ENCODE data around the gene AHCYL2.

The AHCYL2 gene

DNA sequence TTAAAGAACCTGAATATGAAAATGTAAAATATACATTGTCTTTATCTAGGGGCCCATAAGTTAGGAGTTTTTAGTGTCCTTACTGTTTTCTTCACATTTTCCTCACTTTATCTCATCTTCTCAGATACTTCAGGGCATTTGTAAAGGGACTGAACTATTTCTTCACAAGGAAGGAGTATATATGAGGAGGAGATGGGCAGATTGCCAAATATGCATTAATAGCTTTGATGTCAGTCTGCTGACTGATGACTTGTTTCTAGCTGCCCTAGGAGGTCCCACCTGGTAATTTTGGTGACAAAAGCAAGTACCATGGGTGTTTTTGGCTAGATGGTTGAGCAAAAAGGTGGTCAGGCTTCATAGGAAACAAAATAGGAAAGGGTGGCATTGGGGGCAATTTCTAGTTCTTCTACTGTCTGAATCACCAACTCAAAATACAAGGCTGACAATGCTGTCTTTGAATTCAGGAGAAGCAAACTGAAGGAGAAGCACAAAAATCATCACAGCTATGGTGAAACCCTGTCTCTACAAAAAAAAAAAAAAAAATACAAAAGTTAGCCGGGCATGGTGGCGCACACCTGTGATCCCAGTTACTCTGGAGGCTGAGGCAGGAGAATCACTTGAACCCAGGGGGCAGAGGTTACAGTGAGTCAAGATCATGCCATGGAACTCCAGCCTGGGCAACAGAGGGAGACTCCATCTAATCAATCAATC is 199.0 kb downstream of the AHCYL2 start:
- Histone ChIP-seq H3K27ac (ENCODE audit: low read depth, low read length) (no peak overlapping the region), H3K79me2 (ENCODE audit: insufficient read depth, low read length) (no peaks in the 10 kb centered on the region)

DNA sequence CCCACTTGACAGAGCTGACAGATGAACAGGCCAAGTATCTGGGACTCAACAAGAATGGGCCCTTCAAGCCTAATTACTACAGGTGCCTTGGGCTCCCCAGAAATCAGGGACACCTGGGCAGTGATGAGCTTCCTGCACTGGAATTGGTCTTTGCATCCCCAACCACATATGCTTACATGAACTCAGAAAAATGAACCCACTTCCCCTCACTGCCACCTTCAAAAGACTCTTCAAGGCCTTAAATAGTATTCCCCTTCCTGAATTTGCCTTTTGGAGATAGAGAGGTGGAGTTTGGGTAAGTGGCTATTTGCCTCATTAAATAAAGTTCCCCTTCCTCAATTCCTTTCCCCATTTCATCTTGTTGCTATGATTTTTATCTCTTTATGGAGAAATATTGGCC is 201.7 kb downstream of the AHCYL2 start:
- no peaks in the 10 kb centered on the region for H3K79me2 ChIP-seq (ENCODE audit: insufficient read depth, low read length)
- no peak overlapping the region for H3K9ac ChIP-seq (ENCODE audit: low read length)
- no peak overlapping the region for H3K4me3 ChIP-seq (ENCODE audit: insufficient read depth, low read length, poor library complexity, severe bottlenecking)
- no peak overlapping the region for H2AFZ ChIP-seq (ENCODE audit: low read depth, low read length, severe bottlenecking)
- H3F3A ChIP-seq (ENCODE audit: insufficient read depth), result no peaks in the 10 kb centered on the region
- TF ChIP-seq, protein P1, sequence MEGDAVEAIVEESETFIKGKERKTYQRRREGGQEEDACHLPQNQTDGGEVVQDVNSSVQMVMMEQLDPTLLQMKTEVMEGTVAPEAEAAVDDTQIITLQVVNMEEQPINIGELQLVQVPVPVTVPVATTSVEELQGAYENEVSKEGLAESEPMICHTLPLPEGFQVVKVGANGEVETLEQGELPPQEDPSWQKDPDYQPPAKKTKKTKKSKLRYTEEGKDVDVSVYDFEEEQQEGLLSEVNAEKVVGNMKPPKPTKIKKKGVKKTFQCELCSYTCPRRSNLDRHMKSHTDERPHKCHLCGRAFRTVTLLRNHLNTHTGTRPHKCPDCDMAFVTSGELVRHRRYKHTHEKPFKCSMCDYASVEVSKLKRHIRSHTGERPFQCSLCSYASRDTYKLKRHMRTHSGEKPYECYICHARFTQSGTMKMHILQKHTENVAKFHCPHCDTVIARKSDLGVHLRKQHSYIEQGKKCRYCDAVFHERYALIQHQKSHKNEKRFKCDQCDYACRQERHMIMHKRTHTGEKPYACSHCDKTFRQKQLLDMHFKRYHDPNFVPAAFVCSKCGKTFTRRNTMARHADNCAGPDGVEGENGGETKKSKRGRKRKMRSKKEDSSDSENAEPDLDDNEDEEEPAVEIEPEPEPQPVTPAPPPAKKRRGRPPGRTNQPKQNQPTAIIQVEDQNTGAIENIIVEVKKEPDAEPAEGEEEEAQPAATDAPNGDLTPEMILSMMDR (IDR thresholded peaks at IDR 0.05; ENCODE audit: insufficient read depth, low read length, poor library complexity, severe bottlenecking), result no peak
- no peak for TF ChIP-seq EZH2phosphoT487 (conservative IDR thresholded peaks at IDR 0.05; ENCODE audit: low read length)
- H3K36me3 ChIP-seq (ENCODE audit: low read length), result no peaks in the 10 kb centered on the region
- no peaks in the 10 kb centered on the region for H4K20me1 ChIP-seq (ENCODE audit: low read depth, low read length)
- H3K9me3 ChIP-seq (ENCODE audit: insufficient read depth, low read length), result no peaks in the 10 kb centered on the region
- H3K4me2 ChIP-seq (ENCODE audit: low read depth, low read length, poor library complexity, severe bottlenecking), result no peak overlapping the region
- H3K27me3 ChIP-seq (ENCODE audit: low read length), result no peaks in the 10 kb centered on the region
- no peaks in the 10 kb centered on the region for H3K9me2 ChIP-seq (replicated peaks; ENCODE audit: insufficient read depth, low read length)
- H3K27ac ChIP-seq (ENCODE audit: low read depth, low read length), result no peak overlapping the region

More for the DNA sequence above, 199.0 kb downstream of the AHCYL2 start:
- Histone ChIP-seq H3K36me3 (ENCODE audit: low read length) (no peaks in the 10 kb centered on the region), H3K4me3 (ENCODE audit: insufficient read depth, low read length, poor library complexity, severe bottlenecking) (no peak overlapping the region), H3K9me3 (ENCODE audit: insufficient read depth, low read length) (no peaks in the 10 kb centered on the region), H3K9ac (ENCODE audit: low read length) (no peak overlapping the region), H4K20me1 (ENCODE audit: low read depth, low read length) (no peaks in the 10 kb centered on the region), H3K4me2 (ENCODE audit: low read depth, low read length, poor library complexity, severe bottlenecking) (no peak overlapping the region), H3K27me3 (ENCODE audit: low read length) (no peaks in the 10 kb centered on the region), H3K9me2 (replicated peaks; ENCODE audit: insufficient read depth, low read length) (no peaks in the 10 kb centered on the region), H3F3A (ENCODE audit: insufficient read depth) (no peaks in the 10 kb centered on the region), H2AFZ (ENCODE audit: low read depth, low read length, severe bottlenecking) (no peak overlapping the region)
- TF ChIP-seq EZH2phosphoT487 (conservative IDR thresholded peaks at IDR 0.05; ENCODE audit: low read length), result no peak
- TF ChIP-seq, protein P1 (IDR thresholded peaks at IDR 0.05; ENCODE audit: insufficient read depth, low read length, poor library complexity, severe bottlenecking), result no peak

DNA sequence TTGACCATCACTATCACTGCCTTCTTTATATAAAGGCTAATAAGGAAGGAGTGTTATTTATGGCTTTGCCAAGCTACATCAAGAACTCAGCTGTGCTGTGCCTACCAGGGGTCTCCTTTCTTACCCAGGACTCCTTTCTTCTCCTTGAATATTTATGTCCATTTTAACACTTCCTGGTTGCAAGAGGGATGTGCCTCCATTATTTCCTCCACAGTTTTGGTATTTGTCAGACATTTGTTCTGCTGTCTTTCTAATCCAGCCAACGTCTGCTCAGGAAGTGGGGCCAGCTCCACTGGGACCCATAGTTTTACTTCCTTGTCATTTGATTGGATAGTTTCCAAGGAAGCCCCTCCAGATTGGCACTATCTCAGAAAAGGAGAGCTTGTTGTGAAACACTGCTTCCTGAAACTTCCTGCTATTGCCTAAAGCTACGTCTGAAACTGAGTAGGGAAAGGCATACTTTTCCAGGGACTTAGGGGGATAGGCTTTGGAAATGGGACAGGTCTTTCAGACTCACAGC is 202.8 kb downstream of the AHCYL2 start:
- no peaks in the 10 kb centered on the region for H4K20me1 ChIP-seq (ENCODE audit: low read depth, low read length)
- H3K9me3 ChIP-seq (ENCODE audit: insufficient read depth, low read length), result no peaks in the 10 kb centered on the region
- no peak overlapping the region for H3K9ac ChIP-seq (ENCODE audit: low read length)
- no peaks in the 10 kb centered on the region for H3K36me3 ChIP-seq (ENCODE audit: low read length)
- no peak overlapping the region for H3K4me2 ChIP-seq (ENCODE audit: low read depth, low read length, poor library complexity, severe bottlenecking)
- TF ChIP-seq EZH2phosphoT487 (conservative IDR thresholded peaks at IDR 0.05; ENCODE audit: low read length), result no peak
- no peak overlapping the region for H2AFZ ChIP-seq (ENCODE audit: low read depth, low read length, severe bottlenecking)
- H3K9me2 ChIP-seq (replicated peaks; ENCODE audit: insufficient read depth, low read length), result no peaks in the 10 kb centered on the region
- H3F3A ChIP-seq (ENCODE audit: insufficient read depth), result no peaks in the 10 kb centered on the region
- H3K27ac ChIP-seq (ENCODE audit: low read depth, low read length), result no peak overlapping the region
- no peaks in the 10 kb centered on the region for H3K27me3 ChIP-seq (ENCODE audit: low read length)
- H3K79me2 ChIP-seq (ENCODE audit: insufficient read depth, low read length), result no peaks in the 10 kb centered on the region
- no peak overlapping the region for H3K4me3 ChIP-seq (ENCODE audit: insufficient read depth, low read length, poor library complexity, severe bottlenecking)

Data from SU-DHL-6 (cell line).